MCF 10A (cell line): Measurements from ENCODE around the gene PDE2A. TPM values are rescaled to one million over a fixed set of nuclear protein-coding genes. Genes with fewer than 3 reads are reported as not detected.

ENCODE experiments used
- BruUV-seq: library from RNA; stranded (reverse); fragments of 400-500 nt; replicated peaks from 2 replicates; lab custom pipeline; 2021; lab: Mats Ljungman, UMichigan
- CTCF ChIA-PET: fragments of 300-600 bp; sonication (Branson Sonifier 250); formaldehyde crosslinking; extraction: SDS; loops from one replicate; lab custom pipeline; 2021; ENCODE audit warnings: antibody characterized with exemption, inconsistent platforms; lab: Yijun Ruan, JAX
- POLR2A ChIA-PET: fragments of 300-600, 350-650 bp; sonication (Branson Sonifier 250); formaldehyde crosslinking; extraction: SDS; loops from one replicate; lab custom pipeline; 2020; ENCODE audit warnings: antibody characterized with exemption, inconsistent platforms; lab: Yijun Ruan, JAX
- DNase-seq: peaks from one replicate; pipeline ENCODE4 v3.0.0-alpha.2; 2018; ENCODE audit not compliant: unreplicated experiment
- H3K27ac Mint-ChIP-seq: one replicate; pipeline ENCODE4 v1.8.0; 2022; ENCODE audit warnings: mild to moderate bottlenecking, low read depth, mixed read lengths; ENCODE audit not compliant: unreplicated experiment
- H3K27me3 Mint-ChIP-seq: one replicate; pipeline ENCODE4 v1.8.0; 2022; ENCODE audit warnings: mixed read lengths; ENCODE audit not compliant: insufficient read depth, unreplicated experiment
- H3K36me3 Mint-ChIP-seq: one replicate; pipeline ENCODE4 v1.8.0; 2022; ENCODE audit warnings: mild to moderate bottlenecking, moderate library complexity, mixed read lengths; ENCODE audit not compliant: insufficient read depth, unreplicated experiment
- H3K4me1 Mint-ChIP-seq: one replicate; pipeline ENCODE4 v1.8.0; 2022; ENCODE audit warnings: mixed read lengths; ENCODE audit not compliant: insufficient read depth, unreplicated experiment
- H3K4me3 Mint-ChIP-seq: one replicate; pipeline ENCODE4 v1.8.0; 2022; ENCODE audit warnings: mild to moderate bottlenecking, moderate library complexity, mixed read lengths; ENCODE audit not compliant: unreplicated experiment
- H3K9me3 Mint-ChIP-seq: one replicate; pipeline ENCODE4 v1.8.0; 2022; ENCODE audit warnings: mixed read lengths; ENCODE audit not compliant: unreplicated experiment
- CTCF ChIP-seq: fragments of 200-600 bp; IDR thresholded peaks from one replicate; pipeline ENCODE4 v1.8.0; 2022; ENCODE audit warnings: antibody characterized with exemption, mild to moderate bottlenecking; ENCODE audit not compliant: unreplicated experiment
- intact Hi-C: fragments of 100-400 bp; cut with micrococcal nuclease; formaldehyde crosslinking; loops from 2 replicates; pipeline ENCODE4 v1.14.1; 2022
- total RNA-seq: library from RNA; stranded (reverse); gene quantifications from 2 replicates; pipeline ENCODE4 v1.2.3, GENCODE V29; 2022

Gene PDE2A
- total RNA-seq, 1 experiment from 2014 or later, result 1.9 TPM

GRCh38 chr11:72721689-72722049 lies 47.4 kb upstream of the PDE2A start:
- no peak for TF ChIP-seq CTCF
- intact Hi-C loops, result loop anchor here (10.0 kb wide), 1 partner anchor 523 kb away; no protein-coding TSS in a partner anchor
- CTCF ChIA-PET, result interaction anchor here (0.5 to 7.5 kb wide), 4 partner anchors 65 to 457 kb away, joined by 3 to 85 read pairs (median 24); partner anchors contain the start of gene STARD10
- Mint-ChIP-seq H3K27ac (peak overlapping the region; percentile 89), H3K27me3 (no peaks in the 10 kb centered on the region), H3K4me1 (peaks cover 21% of the 10 kb centered on the region), H3K36me3 (peaks cover 6% of the 10 kb centered on the region), H3K4me3 (peak overlapping the region; percentile 81), H3K9me3 (no peaks in the 10 kb centered on the region)
- POLR2A ChIA-PET, result interaction anchor here (0.6 to 5.4 kb wide), 9 partner anchors 10 to 908 kb away, joined by 3 to 57 read pairs (median 3); partner anchors contain the start of gene STARD10
- DNase-seq, result peak; percentile 49
- TSS peak; percentile 69 for BruUV-seq

GRCh38 chr11:72721276-72721675 lies 47.1 kb upstream of the PDE2A start:
- peaks cover 21% of the 10 kb centered on the region for H3K4me1 Mint-ChIP-seq
- no peak for DNase-seq
- intact Hi-C loops, result loop anchor here (10.0 kb wide), 1 partner anchor 524 kb away; no protein-coding TSS in a partner anchor
- BruUV-seq, result no TSS peak
- POLR2A ChIA-PET, result interaction anchor here (0.6 to 5.4 kb wide), 3 partner anchors 72 to 907 kb away, joined by 3 to 57 read pairs (median 10); partner anchors contain the start of gene STARD10
- no peak for TF ChIP-seq CTCF
- no peaks in the 10 kb centered on the region for H3K27me3 Mint-ChIP-seq
- H3K9me3 Mint-ChIP-seq, result no peaks in the 10 kb centered on the region
- H3K4me3 Mint-ChIP-seq, result peak overlapping the region; percentile 81
- CTCF ChIA-PET, result interaction anchor here (5.4 to 7.5 kb wide), 2 partner anchors 72 to 457 kb away, joined by 46 to 85 read pairs; partner anchors contain the start of gene STARD10
- peak overlapping the region; percentile 89 for H3K27ac Mint-ChIP-seq
- peaks cover 10% of the 10 kb centered on the region for H3K36me3 Mint-ChIP-seq

- ChIA-PET POLR2A (interaction anchor here (0.6 to 5.4 kb wide), 3 partner anchors 73 to 124 kb away, joined by 3 to 57 read pairs (median 10); partner anchors contain the start of gene STARD10), CTCF (interaction anchor here (0.7 to 5.4 kb wide), 4 partner anchors 74 to 458 kb away, joined by 3 to 46 read pairs (median 4); partner anchors contain the start of gene STARD10)
- Mint-ChIP-seq H3K36me3 (peaks cover 15% of the 10 kb centered on the region), H3K4me1 (peaks cover 23% of the 10 kb centered on the region), H3K4me3 (peak overlapping the region; percentile 81), H3K9me3 (no peaks in the 10 kb centered on the region), H3K27ac (peak overlapping the region; percentile 89), H3K27me3 (no peaks in the 10 kb centered on the region)
- DNase-seq, result no peak
- BruUV-seq, result no TSS peak
- intact Hi-C loops, result loop anchor here (10.0 kb wide), 1 partner anchor 524 kb away; no protein-coding TSS in a partner anchor
- TF ChIP-seq CTCF, result no peak
These were observed 46.6 kb upstream of the PDE2A start for GRCh38 chr11:72720784-72721183.

- H3K27ac Mint-ChIP-seq, result peak overlapping the region; percentile 89
- POLR2A ChIA-PET, result interaction anchor here (0.6 to 0.8 kb wide), 2 partner anchors 74 to 125 kb away, joined by 3 to 5 read pairs; no protein-coding TSS in a partner anchor
- H3K9me3 Mint-ChIP-seq, result no peaks in the 10 kb centered on the region
- peaks cover 21% of the 10 kb centered on the region for H3K4me1 Mint-ChIP-seq
- CTCF ChIA-PET, result interaction anchor here (0.5 to 1.6 kb wide), 6 partner anchors 14 to 797 kb away, joined by 3 to 6 read pairs (median 4); partner anchors contain the start of gene STARD10
- no peak for TF ChIP-seq CTCF
- no TSS peak for BruUV-seq
- no peaks in the 10 kb centered on the region for H3K27me3 Mint-ChIP-seq
- peak overlapping the region; percentile 81 for H3K4me3 Mint-ChIP-seq
- no peak for DNase-seq
- H3K36me3 Mint-ChIP-seq, result peaks cover 20% of the 10 kb centered on the region
- intact Hi-C loops, result loop anchor here (10.0 kb wide), 1 partner anchor 525 kb away; no protein-coding TSS in a partner anchor
These were observed 45.8 kb upstream of the PDE2A start for GRCh38 chr11:72720047-72720446.
